Esophagus squamous epithelium (tissue), 4 donors: ENCODE results near the gene PPP3CA.

ENCODE experiments used
- POLR2A ChIP-seq, 4 donors: fragments of 450-650 bp; IDR thresholded peaks; one replicate each; pipeline ENCODE4 v1.6.1; 2017; ENCODE audit warnings: antibody characterized with exemption in 4 of 4, mild to moderate bottlenecking in 4 of 4, moderate library complexity in 3 of 4
- TF ChIP-seq, protein P1 (sequence below), 6 experiments: fragments of 450-650 bp in 4 of 6; fragments of 200-600 bp in 2 of 6; sonication (generic) in 2 of 6; IDR thresholded peaks; one replicate each; pipeline ENCODE4 v1.5.1; 2016 to 2019; ENCODE audit warnings: antibody characterized with exemption in 6 of 6, mild to moderate bottlenecking in 4 of 6, moderate library complexity in 4 of 6

DNA sequence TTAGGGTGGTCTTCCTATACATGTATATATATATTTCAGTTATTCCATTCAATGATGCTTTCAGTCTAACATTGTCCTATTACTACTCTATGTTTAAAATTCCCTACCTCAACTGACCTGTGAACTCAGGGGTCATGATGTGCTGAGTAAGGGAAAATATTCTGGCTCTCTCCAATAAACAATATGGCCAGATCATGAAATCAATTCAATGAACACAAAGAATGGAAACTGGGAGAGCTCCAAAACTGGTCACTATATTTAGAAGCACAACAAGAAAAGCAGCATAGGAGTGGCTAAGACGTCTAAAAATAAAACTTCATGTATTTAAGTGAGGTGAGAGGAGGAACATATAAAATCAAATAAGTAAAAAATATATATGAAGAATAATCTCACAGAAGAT lies 304.5 kb downstream of the PPP3CA start:
- TF ChIP-seq, protein P1, sequence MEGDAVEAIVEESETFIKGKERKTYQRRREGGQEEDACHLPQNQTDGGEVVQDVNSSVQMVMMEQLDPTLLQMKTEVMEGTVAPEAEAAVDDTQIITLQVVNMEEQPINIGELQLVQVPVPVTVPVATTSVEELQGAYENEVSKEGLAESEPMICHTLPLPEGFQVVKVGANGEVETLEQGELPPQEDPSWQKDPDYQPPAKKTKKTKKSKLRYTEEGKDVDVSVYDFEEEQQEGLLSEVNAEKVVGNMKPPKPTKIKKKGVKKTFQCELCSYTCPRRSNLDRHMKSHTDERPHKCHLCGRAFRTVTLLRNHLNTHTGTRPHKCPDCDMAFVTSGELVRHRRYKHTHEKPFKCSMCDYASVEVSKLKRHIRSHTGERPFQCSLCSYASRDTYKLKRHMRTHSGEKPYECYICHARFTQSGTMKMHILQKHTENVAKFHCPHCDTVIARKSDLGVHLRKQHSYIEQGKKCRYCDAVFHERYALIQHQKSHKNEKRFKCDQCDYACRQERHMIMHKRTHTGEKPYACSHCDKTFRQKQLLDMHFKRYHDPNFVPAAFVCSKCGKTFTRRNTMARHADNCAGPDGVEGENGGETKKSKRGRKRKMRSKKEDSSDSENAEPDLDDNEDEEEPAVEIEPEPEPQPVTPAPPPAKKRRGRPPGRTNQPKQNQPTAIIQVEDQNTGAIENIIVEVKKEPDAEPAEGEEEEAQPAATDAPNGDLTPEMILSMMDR (IDR thresholded peaks at IDR 0.05), result no peak
- no peak for TF ChIP-seq POLR2A (IDR thresholded peaks at IDR 0.05)
